GM21786 (cell line): ENCODE measurements around the gene TBC1D30.
"Not testable (repeated sequence)": the region's sequence is repeated elsewhere in the genome, so short reads cannot be mapped to it uniquely, and the experiment has no call there.

Source experiments
- ATAC-seq: cut with Tn5 transposase; IDR thresholded peaks from one replicate; pipeline ENCODE4 v1.9.1; 2021; ENCODE audit not compliant: unreplicated experiment

TBC1D30 gene

GRCh38 chr12:64848409-64848808 is 24.0 kb downstream of the TBC1D30 start:
- ATAC-seq = not testable (repeated sequence)

- ATAC-seq = no peak
Observed at GRCh38 chr12:64858882-64859605, 34.6 kb downstream of the TBC1D30 start.

GRCh38 chr12:64860446-64860998 is 36.1 kb downstream of the TBC1D30 start:
- ATAC-seq = no peak

- ATAC-seq = no peak
Observed at GRCh38 chr12:64864319-64864718, 39.9 kb downstream of the TBC1D30 start.

- ATAC-seq = no peak
Observed at GRCh38 chr12:64875186-64875585, 50.7 kb downstream of the TBC1D30 start.

- peak; percentile 12 for ATAC-seq
Observed at GRCh38 chr12:64876388-64877071, 52.1 kb downstream of the TBC1D30 start.

- peak; percentile 83 for ATAC-seq
Observed at GRCh38 chr12:64877363-64878004, 53.0 kb downstream of the TBC1D30 start.

GRCh38 chr12:64882687-64883086 is 58.2 kb downstream of the TBC1D30 start:
- ATAC-seq = no peak

- no peak for ATAC-seq
Observed at GRCh38 chr12:64883264-64884163, 59.1 kb downstream of the TBC1D30 start.

- no peak for ATAC-seq
Observed at GRCh38 chr12:64884164-64884542, 59.7 kb downstream of the TBC1D30 start.

GRCh38 chr12:64884728-64885127 is 60.3 kb downstream of the TBC1D30 start:
- ATAC-seq = no peak

- no peak for ATAC-seq
Observed at GRCh38 chr12:64889434-64890216, 65.2 kb downstream of the TBC1D30 start.

- ATAC-seq = peak; percentile 51
Observed at GRCh38 chr12:64890873-64891468, 66.5 kb downstream of the TBC1D30 start.

- ATAC-seq = no peak
Observed at GRCh38 chr12:64891629-64892028, 67.2 kb downstream of the TBC1D30 start.

- ATAC-seq = no peak
Observed at GRCh38 chr12:64892561-64892960, 68.1 kb downstream of the TBC1D30 start.

- no peak for ATAC-seq
Observed at GRCh38 chr12:64893961-64894360, 69.5 kb downstream of the TBC1D30 start.

GRCh38 chr12:64894827-64895475 is 70.5 kb downstream of the TBC1D30 start:
- ATAC-seq = no peak

GRCh38 chr12:64895526-64895925 is 71.1 kb downstream of the TBC1D30 start:
- ATAC-seq = no peak

GRCh38 chr12:64900540-64900939 is 76.1 kb downstream of the TBC1D30 start:
- ATAC-seq = no peak
